Measurements from ENCODE around the gene SLC16A13. TPM values are rescaled to one million over a fixed set of nuclear protein-coding genes. Genes with fewer than 3 reads are reported as not detected.

The SLC16A13 gene
- total RNA-seq, 1 donor from 2014 or later, result 7.9 TPM

DNA sequence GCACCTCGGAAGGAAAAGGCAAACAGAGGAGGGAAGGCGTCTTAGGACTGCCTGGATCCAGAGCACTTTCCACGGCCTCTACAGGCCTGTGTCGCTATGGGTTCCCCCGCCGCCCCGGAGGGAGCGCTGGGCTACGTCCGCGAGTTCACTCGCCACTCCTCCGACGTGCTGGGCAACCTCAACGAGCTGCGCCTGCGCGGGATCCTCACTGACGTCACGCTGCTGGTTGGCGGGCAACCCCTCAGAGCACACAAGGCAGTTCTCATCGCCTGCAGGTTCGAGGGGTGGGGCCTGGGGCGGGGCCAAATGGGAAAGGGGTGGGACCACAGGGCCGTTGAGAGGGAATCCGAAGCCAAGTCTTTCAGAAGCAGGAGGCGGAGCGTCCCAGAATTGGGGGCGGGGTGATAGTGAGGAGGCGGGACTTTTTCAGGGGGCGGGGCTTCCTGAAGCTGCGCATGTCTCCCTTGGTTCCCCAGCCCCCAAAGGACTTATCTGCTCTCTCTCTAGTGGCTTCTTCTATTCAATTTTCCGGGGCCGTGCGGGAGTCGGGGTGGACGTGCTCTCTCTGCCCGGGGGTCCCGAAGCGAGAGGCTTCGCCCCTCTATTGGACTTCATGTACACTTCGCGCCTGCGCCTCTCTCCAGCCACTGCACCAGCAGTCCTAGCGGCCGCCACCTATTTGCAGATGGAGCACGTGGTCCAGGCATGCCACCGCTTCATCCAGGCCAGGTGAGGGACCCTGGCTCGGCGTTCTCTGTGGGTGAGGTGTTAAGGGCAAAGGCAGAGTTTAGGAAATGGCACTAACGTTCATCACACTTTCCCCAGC is 12.0 kb upstream of the SLC16A13 start:
- Mint-ChIP-seq H3K27ac (ENCODE audit: unreplicated experiment) (no peak overlapping the region), H3K4me3 (ENCODE audit: unreplicated experiment) (peak overlapping the region; percentile 42), H3K36me3 (ENCODE audit: unreplicated experiment) (no peaks in the 10 kb centered on the region), H3K9me3 (ENCODE audit: unreplicated experiment) (no peaks in the 10 kb centered on the region), H3K27me3 (ENCODE audit: unreplicated experiment) (peaks cover 15% of the 10 kb centered on the region), H3K4me1 (ENCODE audit: unreplicated experiment) (peaks cover 24% of the 10 kb centered on the region)
- DNase-seq (ENCODE audit: extremely low spot score, unreplicated experiment), result no peak
- TF ChIP-seq, protein P1, sequence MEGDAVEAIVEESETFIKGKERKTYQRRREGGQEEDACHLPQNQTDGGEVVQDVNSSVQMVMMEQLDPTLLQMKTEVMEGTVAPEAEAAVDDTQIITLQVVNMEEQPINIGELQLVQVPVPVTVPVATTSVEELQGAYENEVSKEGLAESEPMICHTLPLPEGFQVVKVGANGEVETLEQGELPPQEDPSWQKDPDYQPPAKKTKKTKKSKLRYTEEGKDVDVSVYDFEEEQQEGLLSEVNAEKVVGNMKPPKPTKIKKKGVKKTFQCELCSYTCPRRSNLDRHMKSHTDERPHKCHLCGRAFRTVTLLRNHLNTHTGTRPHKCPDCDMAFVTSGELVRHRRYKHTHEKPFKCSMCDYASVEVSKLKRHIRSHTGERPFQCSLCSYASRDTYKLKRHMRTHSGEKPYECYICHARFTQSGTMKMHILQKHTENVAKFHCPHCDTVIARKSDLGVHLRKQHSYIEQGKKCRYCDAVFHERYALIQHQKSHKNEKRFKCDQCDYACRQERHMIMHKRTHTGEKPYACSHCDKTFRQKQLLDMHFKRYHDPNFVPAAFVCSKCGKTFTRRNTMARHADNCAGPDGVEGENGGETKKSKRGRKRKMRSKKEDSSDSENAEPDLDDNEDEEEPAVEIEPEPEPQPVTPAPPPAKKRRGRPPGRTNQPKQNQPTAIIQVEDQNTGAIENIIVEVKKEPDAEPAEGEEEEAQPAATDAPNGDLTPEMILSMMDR (IDR thresholded peaks at IDR 0.05), result no peak

DNA sequence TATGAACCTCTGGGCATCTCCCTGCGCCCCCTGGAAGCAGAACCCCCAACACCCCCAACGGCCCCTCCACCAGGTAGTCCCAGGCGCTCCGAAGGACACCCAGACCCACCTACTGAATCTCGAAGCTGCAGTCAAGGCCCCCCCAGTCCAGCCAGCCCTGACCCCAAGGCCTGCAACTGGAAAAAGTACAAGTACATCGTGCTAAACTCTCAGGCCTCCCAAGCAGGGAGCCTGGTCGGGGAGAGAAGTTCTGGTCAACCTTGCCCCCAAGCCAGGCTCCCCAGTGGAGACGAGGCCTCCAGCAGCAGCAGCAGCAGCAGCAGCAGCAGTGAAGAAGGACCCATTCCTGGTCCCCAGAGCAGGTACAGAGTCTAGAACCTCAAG is 11.4 kb upstream of the SLC16A13 start:
- Mint-ChIP-seq H3K27me3 (ENCODE audit: unreplicated experiment) (peaks cover 15% of the 10 kb centered on the region), H3K4me3 (ENCODE audit: unreplicated experiment) (no peak overlapping the region), H3K27ac (ENCODE audit: unreplicated experiment) (no peak overlapping the region), H3K36me3 (ENCODE audit: unreplicated experiment) (no peaks in the 10 kb centered on the region), H3K4me1 (ENCODE audit: unreplicated experiment) (peaks cover 22% of the 10 kb centered on the region), H3K9me3 (ENCODE audit: unreplicated experiment) (no peaks in the 10 kb centered on the region)
- TF ChIP-seq, protein P1 (IDR thresholded peaks at IDR 0.05), result no peak
- DNase-seq (ENCODE audit: extremely low spot score, unreplicated experiment), result no peak

- TF ChIP-seq, protein P1 (IDR thresholded peaks at IDR 0.05), result no peak
- Mint-ChIP-seq H3K27ac (ENCODE audit: unreplicated experiment) (no peak overlapping the region), H3K36me3 (ENCODE audit: unreplicated experiment) (no peaks in the 10 kb centered on the region), H3K4me3 (ENCODE audit: unreplicated experiment) (no peak overlapping the region), H3K9me3 (ENCODE audit: unreplicated experiment) (no peaks in the 10 kb centered on the region), H3K27me3 (ENCODE audit: unreplicated experiment) (peaks cover 15% of the 10 kb centered on the region), H3K4me1 (ENCODE audit: unreplicated experiment) (peaks cover 16% of the 10 kb centered on the region)
- DNase-seq (ENCODE audit: extremely low spot score, unreplicated experiment), result no peak
Observed at GRCh38 chr17:7025245-7025644, 10.6 kb upstream of the SLC16A13 start.

DNA sequence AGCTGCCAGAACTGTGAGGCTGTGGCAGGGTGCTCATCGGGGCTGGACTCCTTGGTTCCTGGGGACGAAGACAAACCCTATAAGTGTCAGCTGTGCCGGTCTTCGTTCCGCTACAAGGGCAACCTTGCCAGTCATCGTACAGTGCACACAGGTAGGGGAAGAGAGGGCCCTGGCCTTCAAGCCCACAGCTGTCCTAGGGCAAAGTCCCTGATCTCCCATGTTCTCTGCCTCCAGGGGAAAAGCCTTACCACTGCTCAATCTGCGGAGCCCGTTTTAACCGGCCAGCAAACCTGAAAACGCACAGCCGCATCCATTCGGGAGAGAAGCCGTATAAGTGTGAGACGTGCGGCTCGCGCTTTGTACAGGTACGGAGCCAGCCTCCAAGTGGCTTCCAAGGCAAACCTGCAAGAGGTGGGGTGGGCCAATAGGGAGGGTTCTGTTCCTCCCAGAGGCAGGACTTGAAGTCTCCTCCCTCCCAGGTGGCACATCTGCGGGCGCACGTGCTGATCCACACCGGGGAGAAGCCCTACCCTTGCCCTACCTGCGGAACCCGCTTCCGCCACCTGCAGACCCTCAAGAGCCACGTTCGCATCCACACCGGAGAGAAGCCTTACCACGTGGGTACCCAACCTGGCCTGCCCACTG is 9.2 kb upstream of the SLC16A13 start:
- no peak for DNase-seq (ENCODE audit: extremely low spot score, unreplicated experiment)
- Mint-ChIP-seq H3K27me3 (ENCODE audit: unreplicated experiment) (peaks cover 15% of the 10 kb centered on the region), H3K27ac (ENCODE audit: unreplicated experiment) (no peak overlapping the region), H3K36me3 (ENCODE audit: unreplicated experiment) (no peaks in the 10 kb centered on the region), H3K4me3 (ENCODE audit: unreplicated experiment) (no peak overlapping the region), H3K4me1 (ENCODE audit: unreplicated experiment) (peaks cover 9% of the 10 kb centered on the region), H3K9me3 (ENCODE audit: unreplicated experiment) (no peaks in the 10 kb centered on the region)
- TF ChIP-seq, protein P1 (IDR thresholded peaks at IDR 0.05), result no peak

DNA sequence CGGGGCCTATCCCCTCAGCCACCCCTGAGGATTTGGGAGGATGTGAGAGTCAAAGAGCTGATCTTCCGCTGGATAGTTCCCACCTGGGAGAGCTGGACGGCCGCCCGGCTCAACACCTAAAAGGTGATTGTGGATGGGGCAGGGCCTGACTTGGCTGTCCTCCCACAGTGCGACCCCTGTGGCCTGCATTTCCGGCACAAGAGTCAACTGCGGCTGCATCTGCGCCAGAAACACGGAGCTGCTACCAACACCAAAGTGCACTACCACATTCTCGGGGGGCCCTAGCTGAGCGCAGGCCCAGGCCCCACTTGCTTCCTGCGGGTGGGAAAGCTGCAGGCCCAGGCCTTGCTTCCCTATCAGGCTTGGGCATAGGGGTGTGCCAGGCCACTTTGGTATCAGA is 8.5 kb upstream of the SLC16A13 start:
- Mint-ChIP-seq H3K9me3 (ENCODE audit: unreplicated experiment) (no peaks in the 10 kb centered on the region), H3K4me1 (ENCODE audit: unreplicated experiment) (peaks cover 4% of the 10 kb centered on the region), H3K36me3 (ENCODE audit: unreplicated experiment) (no peaks in the 10 kb centered on the region), H3K4me3 (ENCODE audit: unreplicated experiment) (no peak overlapping the region), H3K27ac (ENCODE audit: unreplicated experiment) (no peak overlapping the region), H3K27me3 (ENCODE audit: unreplicated experiment) (peaks cover 15% of the 10 kb centered on the region)
- no peak for DNase-seq (ENCODE audit: extremely low spot score, unreplicated experiment)
- TF ChIP-seq, protein P1 (IDR thresholded peaks at IDR 0.05), result no peak
